GM19025 (cell line): ENCODE measurements around the gene SYT15.
"Not testable (repeated sequence)": the region's sequence is repeated elsewhere in the genome, so short reads cannot be mapped to it uniquely, and the experiment has no call there.

Experiments
- ATAC-seq: cut with Tn5 transposase; IDR thresholded peaks from one replicate; pipeline ENCODE4 v1.9.1; 2021; ENCODE audit warnings: mild to moderate bottlenecking, low read depth, moderate library complexity; ENCODE audit not compliant: unreplicated experiment

The SYT15 gene

GRCh38 chr10:46584196-46584595, 5.3 kb downstream of the SYT15 start:
- not testable (repeated sequence) for ATAC-seq

- ATAC-seq: not testable (repeated sequence)
Observed at GRCh38 chr10:46585246-46585645, 6.3 kb downstream of the SYT15 start.

DNA sequence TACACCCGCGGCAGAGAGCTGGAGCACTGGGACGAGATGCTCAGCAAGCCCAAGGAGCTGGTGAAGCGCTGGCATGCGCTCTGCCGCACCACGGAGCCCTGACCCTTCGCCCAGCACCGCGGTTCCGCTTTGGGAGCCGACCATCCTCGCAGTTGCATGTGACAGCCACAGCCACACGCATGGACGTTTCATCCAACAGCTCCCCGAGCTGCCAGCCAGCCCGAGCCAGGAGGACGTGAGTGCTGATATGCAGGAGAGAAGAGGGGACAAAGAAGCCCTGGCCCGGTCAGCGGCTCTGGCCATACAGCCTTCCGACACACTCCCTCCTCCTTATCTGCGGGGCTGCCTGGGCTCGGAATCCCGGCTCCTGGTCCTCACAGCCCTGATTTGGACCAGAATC, 8.6 kb downstream of the SYT15 start:
- ATAC-seq: not testable (repeated sequence)

DNA sequence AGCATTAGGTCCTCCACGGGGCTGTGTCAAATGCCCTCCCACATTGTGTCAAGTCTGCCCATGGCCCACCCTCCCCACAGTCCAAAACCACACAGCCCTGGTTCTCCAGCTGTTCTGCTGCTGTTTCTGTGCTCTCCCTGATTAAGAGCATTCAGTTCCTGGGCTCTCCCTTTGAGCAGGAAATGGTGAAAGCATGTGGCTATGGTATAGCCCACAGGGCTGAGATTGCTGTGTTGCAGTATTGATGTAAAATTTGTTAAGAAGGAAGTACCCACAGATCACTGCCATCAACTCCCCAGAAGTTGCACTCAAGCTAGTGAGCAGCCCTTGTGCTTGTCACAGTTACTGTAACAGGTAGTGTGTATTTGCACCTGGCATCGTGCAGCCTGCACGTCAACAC, 9.3 kb downstream of the SYT15 start:
- not testable (repeated sequence) for ATAC-seq

DNA sequence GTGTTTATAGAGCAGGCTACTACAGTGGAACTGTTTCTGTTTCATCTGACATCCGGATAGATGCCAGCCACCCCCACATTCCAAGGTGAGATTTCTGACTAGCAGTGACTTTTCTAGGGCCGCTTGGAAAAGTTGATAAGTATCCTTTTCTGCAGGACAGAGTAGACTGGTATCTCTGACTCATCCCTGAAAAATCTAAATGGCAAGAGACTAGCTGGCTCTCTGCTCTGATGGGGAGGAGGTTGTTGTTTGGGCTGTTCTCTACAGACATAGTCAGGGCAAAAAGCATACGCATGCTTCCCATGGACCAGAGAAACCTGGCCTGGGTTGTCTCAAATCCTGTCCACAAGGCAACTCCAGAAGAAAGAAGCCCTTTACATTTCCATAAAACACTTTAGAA, 10.7 kb downstream of the SYT15 start:
- not testable (repeated sequence) for ATAC-seq

GRCh38 chr10:46591053-46591452, 12.1 kb downstream of the SYT15 start:
- ATAC-seq: not testable (repeated sequence)

GRCh38 chr10:46593307-46593706, 14.4 kb downstream of the SYT15 start:
- ATAC-seq: not testable (repeated sequence)

- ATAC-seq: not testable (repeated sequence)
Observed at GRCh38 chr10:46594453-46595063, 15.6 kb downstream of the SYT15 start.

DNA sequence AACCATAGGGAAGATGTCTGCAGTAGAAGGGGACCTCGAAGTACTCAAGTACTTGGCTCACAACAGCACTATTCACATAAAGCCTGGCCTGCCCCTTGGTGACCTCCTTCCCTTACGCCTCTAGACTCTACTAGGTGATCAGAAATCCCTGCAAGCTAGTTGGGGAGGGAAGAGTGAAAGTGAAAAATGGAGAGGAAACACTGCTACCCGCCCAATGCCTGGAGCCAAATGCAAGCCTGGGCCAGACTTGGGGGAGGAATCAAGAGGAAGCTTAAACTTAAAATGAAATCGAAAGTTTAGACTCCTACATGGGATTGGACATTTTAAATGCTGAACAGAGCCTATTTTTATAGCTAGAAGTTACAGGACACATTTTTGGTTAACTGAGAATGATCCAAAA, 17.6 kb downstream of the SYT15 start:
- ATAC-seq: not testable (repeated sequence)

GRCh38 chr10:46597616-46598246, 18.8 kb downstream of the SYT15 start:
- ATAC-seq: peak; percentile 76

GRCh38 chr10:46600516-46600915, 21.6 kb downstream of the SYT15 start:
- ATAC-seq: peak; percentile 52

DNA sequence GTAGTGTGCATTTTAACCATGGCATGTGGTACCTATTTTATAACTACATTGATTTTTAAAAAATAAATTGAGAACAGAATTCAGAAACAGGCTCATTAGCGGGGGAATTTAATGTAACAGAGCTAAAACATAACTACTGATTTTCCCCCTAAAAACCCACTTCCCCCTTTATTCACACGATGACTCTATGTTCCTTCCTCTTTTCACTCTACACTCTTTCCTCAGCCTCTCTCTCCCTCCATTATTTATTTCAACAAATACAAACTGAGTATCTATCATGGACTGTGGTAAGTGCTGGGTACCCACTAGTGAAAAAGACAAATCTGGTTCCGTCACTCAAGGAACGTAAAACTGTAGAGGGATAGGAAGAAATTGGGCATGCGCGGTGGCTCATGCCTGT, 36.6 kb downstream of the SYT15 start:
- ATAC-seq: not testable (repeated sequence)

- ATAC-seq: not testable (repeated sequence)
Observed at GRCh38 chr10:46616227-46616626, 37.3 kb downstream of the SYT15 start.

- ATAC-seq: not testable (repeated sequence)
Observed at GRCh38 chr10:46617134-46617533, 38.2 kb downstream of the SYT15 start.

DNA sequence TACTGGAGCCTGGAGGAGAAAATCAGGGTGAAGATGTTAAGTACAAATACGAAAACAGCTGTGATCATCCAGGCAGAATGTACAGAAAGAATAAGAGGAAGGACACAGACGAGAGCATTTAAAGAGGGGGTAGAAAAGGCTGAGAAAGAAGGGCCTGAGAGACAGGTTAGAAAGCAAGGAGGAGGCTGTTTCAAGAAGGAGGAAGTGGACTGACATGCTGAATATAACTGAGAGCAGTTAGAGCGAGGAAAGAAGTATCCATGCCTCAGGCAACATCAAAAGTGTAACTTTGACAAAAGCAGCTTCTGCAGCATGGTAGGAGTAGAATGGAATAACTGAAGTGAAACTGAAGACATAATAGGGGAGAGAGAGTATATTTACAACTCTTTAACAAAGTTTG, 39.0 kb downstream of the SYT15 start:
- ATAC-seq: not testable (repeated sequence)

GRCh38 chr10:46623899-46624654, 45.1 kb downstream of the SYT15 start:
- ATAC-seq: not testable (repeated sequence)

DNA sequence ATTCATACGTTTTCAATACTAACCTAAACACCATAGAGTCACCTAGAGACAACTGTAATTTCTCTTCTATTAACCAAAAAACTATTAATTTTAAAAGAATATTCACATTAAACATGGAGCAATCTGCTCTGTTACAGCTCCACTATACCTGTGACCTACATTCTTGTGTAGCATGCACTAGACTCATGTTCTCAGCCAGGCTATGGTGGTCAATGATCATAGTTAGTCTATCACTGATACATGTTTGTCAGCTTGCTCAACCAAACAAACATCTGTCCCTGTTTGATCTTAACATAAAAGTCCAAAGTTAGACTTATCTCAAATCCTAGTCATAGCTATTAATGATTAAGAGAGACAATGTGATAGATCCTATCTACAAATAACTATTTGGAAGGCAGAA, 50.9 kb downstream of the SYT15 start:
- ATAC-seq: not testable (repeated sequence)

GRCh38 chr10:46630816-46631215, 51.9 kb downstream of the SYT15 start:
- ATAC-seq: not testable (repeated sequence)

DNA sequence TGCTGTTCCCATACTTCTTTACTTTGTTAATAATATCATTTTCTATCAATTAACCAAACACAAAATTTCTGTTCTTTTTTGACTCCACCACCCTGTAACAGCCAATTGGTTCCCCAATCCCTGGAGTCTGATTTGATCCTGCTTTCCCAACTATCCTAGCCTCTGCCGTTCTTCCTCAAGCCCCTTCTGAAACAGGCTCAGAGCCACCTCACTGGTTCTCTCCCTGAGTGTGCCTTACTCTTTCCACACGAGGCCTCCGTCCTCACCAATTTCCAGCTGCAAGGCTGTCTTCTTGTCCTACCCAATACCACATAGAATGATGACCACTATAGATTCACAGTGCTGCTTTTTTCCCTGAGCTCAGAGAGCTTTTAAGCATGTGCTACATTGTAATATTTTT, 52.8 kb downstream of the SYT15 start:
- not testable (repeated sequence) for ATAC-seq

GRCh38 chr10:46634698-46635097, 55.8 kb downstream of the SYT15 start:
- ATAC-seq: not testable (repeated sequence)

GRCh38 chr10:46635364-46635959, 56.5 kb downstream of the SYT15 start:
- ATAC-seq: peak; percentile 79
